Lower leg skin (tissue), 3 donors: Measurements from ENCODE around the gene SAFB.

Source experiments
- POLR2A ChIP-seq, 2 donors: fragments of 450-650 bp; IDR thresholded peaks; one replicate each; pipeline ENCODE4 v1.6.1; 2016 to 2017; ENCODE audit warnings: antibody characterized with exemption in 2 of 2, mild to moderate bottlenecking in 1 of 2, moderate library complexity in 1 of 2
- TF ChIP-seq, protein P1 (sequence below), 3 donors: fragments of 450-650 bp; IDR thresholded peaks; one replicate each; pipeline ENCODE4 v1.5.1; 2016; ENCODE audit warnings: antibody characterized with exemption in 3 of 3, mild to moderate bottlenecking in 3 of 3, moderate library complexity in 2 of 3

- TF ChIP-seq, protein P1, sequence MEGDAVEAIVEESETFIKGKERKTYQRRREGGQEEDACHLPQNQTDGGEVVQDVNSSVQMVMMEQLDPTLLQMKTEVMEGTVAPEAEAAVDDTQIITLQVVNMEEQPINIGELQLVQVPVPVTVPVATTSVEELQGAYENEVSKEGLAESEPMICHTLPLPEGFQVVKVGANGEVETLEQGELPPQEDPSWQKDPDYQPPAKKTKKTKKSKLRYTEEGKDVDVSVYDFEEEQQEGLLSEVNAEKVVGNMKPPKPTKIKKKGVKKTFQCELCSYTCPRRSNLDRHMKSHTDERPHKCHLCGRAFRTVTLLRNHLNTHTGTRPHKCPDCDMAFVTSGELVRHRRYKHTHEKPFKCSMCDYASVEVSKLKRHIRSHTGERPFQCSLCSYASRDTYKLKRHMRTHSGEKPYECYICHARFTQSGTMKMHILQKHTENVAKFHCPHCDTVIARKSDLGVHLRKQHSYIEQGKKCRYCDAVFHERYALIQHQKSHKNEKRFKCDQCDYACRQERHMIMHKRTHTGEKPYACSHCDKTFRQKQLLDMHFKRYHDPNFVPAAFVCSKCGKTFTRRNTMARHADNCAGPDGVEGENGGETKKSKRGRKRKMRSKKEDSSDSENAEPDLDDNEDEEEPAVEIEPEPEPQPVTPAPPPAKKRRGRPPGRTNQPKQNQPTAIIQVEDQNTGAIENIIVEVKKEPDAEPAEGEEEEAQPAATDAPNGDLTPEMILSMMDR (IDR thresholded peaks at IDR 0.05): no peak
- TF ChIP-seq POLR2A (IDR thresholded peaks at IDR 0.05): no peak
Observed at GRCh38 chr19:5644037-5644436, 21.2 kb downstream of the SAFB start.
